C4-2B (cell line): ENCODE measurements around the gene KCNC1.

Source experiments
- ZFX ChIP-seq: fragments of 450-650 bp; IDR thresholded peaks from 2 replicates; pipeline ENCODE4 v1.6.1; 2017
- TF ChIP-seq, protein P1 (sequence below): fragments of 450-650 bp; conservative IDR thresholded peaks from 2 replicates; pipeline ENCODE4 v1.5.1; 2017; ENCODE audit warnings: mild to moderate bottlenecking

DNA sequence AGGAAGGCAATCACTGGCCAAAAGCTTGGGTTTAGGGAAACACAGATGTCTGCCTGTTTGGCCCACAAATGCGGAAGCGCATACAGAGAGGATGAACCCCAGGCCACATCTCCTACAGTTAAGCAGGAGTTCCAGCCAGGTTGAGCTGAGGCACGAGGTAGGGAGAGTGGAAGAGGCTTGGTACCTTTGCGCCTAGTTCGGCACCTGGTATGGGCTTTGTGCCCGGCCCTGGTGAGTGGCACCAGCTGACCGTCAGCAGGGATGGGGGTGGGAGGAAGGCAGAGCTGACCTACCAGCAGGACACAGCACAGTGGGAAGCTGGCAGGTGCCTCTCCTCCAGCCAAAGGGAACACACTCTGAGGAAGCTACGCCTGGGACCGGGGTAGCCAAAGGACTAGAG, 57.6 kb downstream of the KCNC1 start:
- TF ChIP-seq, protein P1, sequence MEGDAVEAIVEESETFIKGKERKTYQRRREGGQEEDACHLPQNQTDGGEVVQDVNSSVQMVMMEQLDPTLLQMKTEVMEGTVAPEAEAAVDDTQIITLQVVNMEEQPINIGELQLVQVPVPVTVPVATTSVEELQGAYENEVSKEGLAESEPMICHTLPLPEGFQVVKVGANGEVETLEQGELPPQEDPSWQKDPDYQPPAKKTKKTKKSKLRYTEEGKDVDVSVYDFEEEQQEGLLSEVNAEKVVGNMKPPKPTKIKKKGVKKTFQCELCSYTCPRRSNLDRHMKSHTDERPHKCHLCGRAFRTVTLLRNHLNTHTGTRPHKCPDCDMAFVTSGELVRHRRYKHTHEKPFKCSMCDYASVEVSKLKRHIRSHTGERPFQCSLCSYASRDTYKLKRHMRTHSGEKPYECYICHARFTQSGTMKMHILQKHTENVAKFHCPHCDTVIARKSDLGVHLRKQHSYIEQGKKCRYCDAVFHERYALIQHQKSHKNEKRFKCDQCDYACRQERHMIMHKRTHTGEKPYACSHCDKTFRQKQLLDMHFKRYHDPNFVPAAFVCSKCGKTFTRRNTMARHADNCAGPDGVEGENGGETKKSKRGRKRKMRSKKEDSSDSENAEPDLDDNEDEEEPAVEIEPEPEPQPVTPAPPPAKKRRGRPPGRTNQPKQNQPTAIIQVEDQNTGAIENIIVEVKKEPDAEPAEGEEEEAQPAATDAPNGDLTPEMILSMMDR, result no peak
- no peak for TF ChIP-seq ZFX
